ENCODE measurements around the gene VSIG2.

GRCh38 chr11:124739479-124740276, 12.4 kb downstream of the VSIG2 start, which contains the start of gene NRGN:
- TF ChIP-seq, protein P1, sequence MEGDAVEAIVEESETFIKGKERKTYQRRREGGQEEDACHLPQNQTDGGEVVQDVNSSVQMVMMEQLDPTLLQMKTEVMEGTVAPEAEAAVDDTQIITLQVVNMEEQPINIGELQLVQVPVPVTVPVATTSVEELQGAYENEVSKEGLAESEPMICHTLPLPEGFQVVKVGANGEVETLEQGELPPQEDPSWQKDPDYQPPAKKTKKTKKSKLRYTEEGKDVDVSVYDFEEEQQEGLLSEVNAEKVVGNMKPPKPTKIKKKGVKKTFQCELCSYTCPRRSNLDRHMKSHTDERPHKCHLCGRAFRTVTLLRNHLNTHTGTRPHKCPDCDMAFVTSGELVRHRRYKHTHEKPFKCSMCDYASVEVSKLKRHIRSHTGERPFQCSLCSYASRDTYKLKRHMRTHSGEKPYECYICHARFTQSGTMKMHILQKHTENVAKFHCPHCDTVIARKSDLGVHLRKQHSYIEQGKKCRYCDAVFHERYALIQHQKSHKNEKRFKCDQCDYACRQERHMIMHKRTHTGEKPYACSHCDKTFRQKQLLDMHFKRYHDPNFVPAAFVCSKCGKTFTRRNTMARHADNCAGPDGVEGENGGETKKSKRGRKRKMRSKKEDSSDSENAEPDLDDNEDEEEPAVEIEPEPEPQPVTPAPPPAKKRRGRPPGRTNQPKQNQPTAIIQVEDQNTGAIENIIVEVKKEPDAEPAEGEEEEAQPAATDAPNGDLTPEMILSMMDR (IDR thresholded peaks at IDR 0.05), result no peak
- TF ChIP-seq POLR2A (IDR thresholded peaks at IDR 0.05) (no peak), EP300 (IDR thresholded peaks at IDR 0.05) (no peak)
